ENCODE results near the gene DYNC1I1.

Gene DYNC1I1

DNA sequence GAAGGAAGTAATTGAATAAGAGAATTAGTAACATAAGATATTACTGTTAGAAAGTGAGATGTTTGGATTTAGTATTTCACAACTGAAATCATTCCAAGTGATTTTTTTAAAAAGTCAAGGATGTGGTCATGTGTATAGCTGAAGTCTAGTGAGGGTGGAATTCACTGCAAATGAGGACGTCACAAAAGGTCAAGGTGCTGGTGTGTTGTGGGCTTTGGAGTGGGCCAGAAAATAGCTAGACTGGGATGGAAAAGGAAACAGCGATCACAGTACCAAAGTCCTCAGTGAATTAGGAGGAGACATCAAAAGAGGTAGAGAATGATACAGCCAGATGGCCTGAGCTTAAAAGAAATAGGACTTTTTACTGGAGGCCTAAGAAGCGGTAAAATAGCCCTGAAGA lies 272.8 kb downstream of the DYNC1I1 start:
- Histone ChIP-seq H4K20me1 (ENCODE audit: insufficient read depth, low read length, poor library complexity, severe bottlenecking) (no peaks in the 10 kb centered on the region), H3K4me3 (ENCODE audit: low read length, poor library complexity, severe bottlenecking) (no peak overlapping the region), H3K9me2 (replicated peaks; ENCODE audit: low read depth, low read length) (no peaks in the 10 kb centered on the region), H3K9me3 (ENCODE audit: insufficient read depth, low read depth, low read length) (no peaks in the 10 kb centered on the region), H3K4me2 (ENCODE audit: low read depth, low read length, poor library complexity, severe bottlenecking) (no peak overlapping the region), H3F3A (ENCODE audit: low read depth) (no peaks in the 10 kb centered on the region), H3K79me2 (ENCODE audit: insufficient read depth, low read length) (no peaks in the 10 kb centered on the region), H3K4me1 (ENCODE audit: insufficient read depth, low read length, poor library complexity, severe bottlenecking) (no peaks in the 10 kb centered on the region), H3K27me3 (ENCODE audit: insufficient read depth, low read length, poor library complexity, severe bottlenecking) (no peaks in the 10 kb centered on the region), H3K36me3 (ENCODE audit: insufficient read depth, low read length) (no peaks in the 10 kb centered on the region), H2AFZ (ENCODE audit: low read length) (no peak overlapping the region), H3K9ac (ENCODE audit: low read depth, low read length, poor library complexity, severe bottlenecking) (no peak overlapping the region)
- TF ChIP-seq, protein P1, sequence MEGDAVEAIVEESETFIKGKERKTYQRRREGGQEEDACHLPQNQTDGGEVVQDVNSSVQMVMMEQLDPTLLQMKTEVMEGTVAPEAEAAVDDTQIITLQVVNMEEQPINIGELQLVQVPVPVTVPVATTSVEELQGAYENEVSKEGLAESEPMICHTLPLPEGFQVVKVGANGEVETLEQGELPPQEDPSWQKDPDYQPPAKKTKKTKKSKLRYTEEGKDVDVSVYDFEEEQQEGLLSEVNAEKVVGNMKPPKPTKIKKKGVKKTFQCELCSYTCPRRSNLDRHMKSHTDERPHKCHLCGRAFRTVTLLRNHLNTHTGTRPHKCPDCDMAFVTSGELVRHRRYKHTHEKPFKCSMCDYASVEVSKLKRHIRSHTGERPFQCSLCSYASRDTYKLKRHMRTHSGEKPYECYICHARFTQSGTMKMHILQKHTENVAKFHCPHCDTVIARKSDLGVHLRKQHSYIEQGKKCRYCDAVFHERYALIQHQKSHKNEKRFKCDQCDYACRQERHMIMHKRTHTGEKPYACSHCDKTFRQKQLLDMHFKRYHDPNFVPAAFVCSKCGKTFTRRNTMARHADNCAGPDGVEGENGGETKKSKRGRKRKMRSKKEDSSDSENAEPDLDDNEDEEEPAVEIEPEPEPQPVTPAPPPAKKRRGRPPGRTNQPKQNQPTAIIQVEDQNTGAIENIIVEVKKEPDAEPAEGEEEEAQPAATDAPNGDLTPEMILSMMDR (conservative IDR thresholded peaks at IDR 0.05; ENCODE audit: low read length) = no peak
- no peak for TF ChIP-seq EZH2phosphoT487 (IDR thresholded peaks at IDR 0.05; ENCODE audit: borderline replicate concordance)

DNA sequence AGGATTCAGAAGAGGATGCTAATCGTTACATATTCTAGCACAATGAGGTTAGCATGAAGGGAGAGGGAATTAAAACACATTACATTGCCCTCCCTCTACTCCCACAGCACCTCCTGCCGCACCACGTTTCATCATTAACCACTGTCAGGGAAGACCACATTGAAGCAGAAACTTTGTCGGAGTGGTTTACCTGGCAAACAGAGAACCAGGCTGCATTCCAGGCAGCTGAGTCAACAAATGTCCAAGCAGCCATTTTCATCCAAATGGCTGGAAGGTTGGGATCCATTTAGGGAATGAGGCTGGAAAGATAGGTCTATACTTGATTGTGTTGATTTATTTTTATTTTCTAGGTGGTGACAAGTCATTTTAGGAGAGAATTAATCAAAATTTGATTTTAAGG lies 273.6 kb downstream of the DYNC1I1 start:
- Histone ChIP-seq H3K4me2 (ENCODE audit: low read depth, low read length, poor library complexity, severe bottlenecking) (no peak overlapping the region), H3K9ac (ENCODE audit: low read depth, low read length, poor library complexity, severe bottlenecking) (no peak overlapping the region), H4K20me1 (ENCODE audit: insufficient read depth, low read length, poor library complexity, severe bottlenecking) (no peaks in the 10 kb centered on the region), H3K4me3 (ENCODE audit: low read length, poor library complexity, severe bottlenecking) (no peak overlapping the region), H3K9me2 (replicated peaks; ENCODE audit: low read depth, low read length) (no peaks in the 10 kb centered on the region), H3K79me2 (ENCODE audit: insufficient read depth, low read length) (no peaks in the 10 kb centered on the region), H2AFZ (ENCODE audit: low read length) (no peak overlapping the region), H3F3A (ENCODE audit: low read depth) (no peaks in the 10 kb centered on the region), H3K9me3 (ENCODE audit: insufficient read depth, low read depth, low read length) (no peaks in the 10 kb centered on the region), H3K36me3 (ENCODE audit: insufficient read depth, low read length) (no peaks in the 10 kb centered on the region), H3K27me3 (ENCODE audit: insufficient read depth, low read length, poor library complexity, severe bottlenecking) (no peaks in the 10 kb centered on the region), H3K4me1 (ENCODE audit: insufficient read depth, low read length, poor library complexity, severe bottlenecking) (no peaks in the 10 kb centered on the region)
- TF ChIP-seq, protein P1 (conservative IDR thresholded peaks at IDR 0.05; ENCODE audit: low read length) = no peak
- TF ChIP-seq EZH2phosphoT487 (IDR thresholded peaks at IDR 0.05; ENCODE audit: borderline replicate concordance) = no peak

DNA sequence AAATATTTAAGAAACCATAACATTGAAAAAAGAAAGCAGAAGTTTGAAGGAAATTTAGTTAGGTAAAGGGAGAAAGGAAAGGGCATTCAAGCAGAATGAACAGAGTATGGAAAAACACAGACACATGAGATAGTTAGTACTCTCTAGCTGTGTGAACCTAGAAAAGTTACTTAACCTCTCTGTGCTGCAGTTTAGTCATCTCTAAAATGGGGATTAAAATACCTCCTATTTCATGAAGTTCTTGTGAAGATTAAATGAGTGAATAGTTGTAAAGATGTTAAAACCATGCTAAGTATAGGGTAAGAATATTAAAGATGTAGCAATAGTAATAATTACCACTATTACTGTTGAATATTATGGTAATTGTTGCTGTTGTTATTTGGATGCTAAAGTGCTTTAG lies 279.9 kb downstream of the DYNC1I1 start:
- Histone ChIP-seq H4K20me1 (ENCODE audit: insufficient read depth, low read length, poor library complexity, severe bottlenecking) (no peaks in the 10 kb centered on the region), H3K4me1 (ENCODE audit: insufficient read depth, low read length, poor library complexity, severe bottlenecking) (no peaks in the 10 kb centered on the region), H3K9me2 (replicated peaks; ENCODE audit: low read depth, low read length) (no peaks in the 10 kb centered on the region), H3K27me3 (ENCODE audit: insufficient read depth, low read length, poor library complexity, severe bottlenecking) (no peaks in the 10 kb centered on the region), H2AFZ (ENCODE audit: low read length) (no peak overlapping the region), H3K4me3 (ENCODE audit: low read length, poor library complexity, severe bottlenecking) (no peak overlapping the region), H3K4me2 (ENCODE audit: low read depth, low read length, poor library complexity, severe bottlenecking) (no peak overlapping the region), H3K9ac (ENCODE audit: low read depth, low read length, poor library complexity, severe bottlenecking) (no peak overlapping the region), H3F3A (ENCODE audit: low read depth) (no peaks in the 10 kb centered on the region), H3K79me2 (ENCODE audit: insufficient read depth, low read length) (no peaks in the 10 kb centered on the region), H3K9me3 (ENCODE audit: insufficient read depth, low read depth, low read length) (no peaks in the 10 kb centered on the region), H3K36me3 (ENCODE audit: insufficient read depth, low read length) (no peaks in the 10 kb centered on the region)
- no peak for TF ChIP-seq EZH2phosphoT487 (IDR thresholded peaks at IDR 0.05; ENCODE audit: borderline replicate concordance)
- TF ChIP-seq, protein P1 (conservative IDR thresholded peaks at IDR 0.05; ENCODE audit: low read length) = no peak

Data from Loucy (cell line).